ENCODE data around the gene RNF213. TPM values are rescaled to one million over a fixed set of nuclear protein-coding genes. Genes with fewer than 3 reads are reported as not detected.

Gene RNF213
- total and polyA plus RNA-seq, 2 of the 8 experiments (the other 6 are each of a cell fraction or from before 2014, with no cell fraction given) = 33.8 to 62.8 TPM

- TF ChIP-seq CHD7 (IDR thresholded peaks at IDR 0.05; ENCODE audit: insufficient replicate concordance, low read length) (no peak), POLR2AphosphoS5 (IDR thresholded peaks at IDR 0.05; ENCODE audit: low read depth, low read length) (no peak), PHF8 (conservative IDR thresholded peaks at IDR 0.05; ENCODE audit: low read depth, low read length) (no peak), RAD21 (IDR thresholded peaks at IDR 0.05 in 1 of 2, conservative IDR thresholded peaks at IDR 0.05 in 1 of 2; ENCODE audit: low read depth in 2 of 2, low read length in 2 of 2) (no peak), SP2 (IDR thresholded peaks at IDR 0.05; ENCODE audit: low read length) (no peak), RNF2 (IDR thresholded peaks at IDR 0.05; ENCODE audit: borderline replicate concordance, low read depth, low read length, missing control alignments, poor library complexity, severe bottlenecking) (no peak), TCF12 (IDR thresholded peaks at IDR 0.05; ENCODE audit: low read depth, low read length) (no peak)
These were observed 163.6 kb downstream of the RNF213 start (continued) for GRCh38 chr17:80424261-80424660.

All from H1 (cell line).